ENCODE results near the gene FHIT.
A peak's percentile ranks its signal among the peaks of the same experiment; 100 is the strongest.

The FHIT gene

GRCh38 chr3:59850417-59850816 lies 1400.8 kb downstream of the FHIT start:
- Mint-ChIP-seq H3K27me3 (ENCODE audit: low read depth) (no peaks in the 10 kb centered on the region), H3K4me3 (no peak overlapping the region), H3K4me1 (no peaks in the 10 kb centered on the region), H3K9me3 (peaks cover 13% of the 10 kb centered on the region), H3K36me3 (ENCODE audit: low read depth) (peaks cover 10% of the 10 kb centered on the region), H3K27ac (no peak overlapping the region)
- TF ChIP-seq CTCF (IDR thresholded peaks at IDR 0.05; ENCODE audit: unreplicated experiment in 3 of 3) = no peak

DNA sequence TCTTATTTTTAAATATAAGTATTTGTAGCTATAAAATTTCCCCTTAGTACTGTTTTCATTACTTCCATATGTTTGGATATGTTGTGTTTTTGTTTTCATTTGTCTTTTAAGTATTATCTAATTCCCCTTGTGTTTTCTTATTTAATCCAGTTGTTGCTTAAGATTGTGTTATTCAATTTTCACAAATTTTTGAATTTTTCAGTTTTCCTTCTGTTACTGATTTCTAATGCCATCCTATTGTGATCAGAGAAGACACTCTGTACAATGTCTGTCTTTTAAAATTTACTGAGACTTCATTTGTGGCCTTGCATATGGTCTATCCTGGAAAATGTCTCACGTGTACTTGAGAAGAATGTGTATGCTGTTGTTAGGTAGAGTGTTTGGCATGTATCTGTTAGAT lies 1405.9 kb downstream of the FHIT start:
- no peak overlapping the region for H3K4me3 Mint-ChIP-seq
- peaks cover 10% of the 10 kb centered on the region for H3K36me3 Mint-ChIP-seq (ENCODE audit: low read depth)
- peaks cover 13% of the 10 kb centered on the region for H3K9me3 Mint-ChIP-seq
- TF ChIP-seq CTCF (IDR thresholded peaks at IDR 0.05; ENCODE audit: unreplicated experiment in 3 of 3) = no peak
- H3K4me1 Mint-ChIP-seq = no peaks in the 10 kb centered on the region
- H3K27ac Mint-ChIP-seq = no peak overlapping the region
- no peaks in the 10 kb centered on the region for H3K27me3 Mint-ChIP-seq (ENCODE audit: low read depth)

DNA sequence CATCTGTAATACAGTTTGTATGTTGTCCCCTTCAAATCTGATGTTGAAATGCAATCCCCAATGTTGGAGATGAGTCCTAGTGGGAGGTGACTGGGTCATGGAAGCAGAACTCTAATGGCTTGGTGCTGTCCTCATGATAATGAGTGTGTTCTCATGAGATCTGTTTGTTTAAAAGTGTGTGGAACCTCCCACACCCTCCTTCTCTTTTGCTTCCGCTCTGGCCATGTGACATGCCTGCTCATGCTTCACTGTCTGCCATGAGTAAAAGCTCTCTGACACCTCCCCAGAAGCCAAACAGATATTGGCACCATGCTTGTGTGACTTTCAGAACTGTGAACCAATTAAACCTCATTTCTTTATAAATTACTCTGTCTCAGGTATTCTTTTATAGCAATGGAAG lies 1407.4 kb downstream of the FHIT start:
- Mint-ChIP-seq H3K27me3 (ENCODE audit: low read depth) (no peaks in the 10 kb centered on the region), H3K27ac (no peak overlapping the region), H3K4me3 (no peak overlapping the region), H3K9me3 (peaks cover 13% of the 10 kb centered on the region), H3K4me1 (peaks cover 6% of the 10 kb centered on the region), H3K36me3 (ENCODE audit: low read depth) (peaks cover 10% of the 10 kb centered on the region)
- no peak for TF ChIP-seq CTCF (IDR thresholded peaks at IDR 0.05; ENCODE audit: unreplicated experiment in 3 of 3)

DNA sequence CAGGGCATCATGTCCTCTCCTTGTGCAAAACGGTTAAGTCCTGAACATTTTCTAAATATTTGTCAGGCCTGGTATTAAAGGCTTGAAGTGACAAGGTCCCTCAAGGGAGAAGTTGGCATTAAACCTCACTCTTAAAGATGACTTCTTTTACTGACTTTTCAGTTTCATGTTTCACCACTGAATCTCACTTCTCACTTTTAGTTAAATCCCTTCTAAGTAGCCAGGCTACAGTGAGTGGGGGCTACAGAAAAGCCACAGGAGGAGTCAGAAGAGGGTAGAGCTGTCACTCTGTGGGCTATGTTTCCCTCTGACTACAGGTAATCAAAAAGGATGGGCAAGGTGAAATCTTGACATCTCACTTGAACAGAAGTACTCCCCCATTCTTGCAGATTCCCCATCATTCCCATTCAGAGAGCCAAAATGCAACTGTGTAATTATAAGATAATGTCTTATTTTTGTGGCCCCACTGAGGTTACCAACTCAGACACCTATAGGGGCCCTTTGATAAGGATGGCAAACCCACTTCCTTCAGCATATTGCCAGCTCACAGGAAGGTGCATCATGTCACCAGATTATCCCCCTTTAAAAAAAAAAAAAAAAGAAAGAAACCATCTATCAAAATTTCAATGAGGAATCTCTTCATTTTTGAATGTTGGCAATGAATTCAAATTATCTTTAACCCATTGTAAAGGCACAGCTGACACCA lies 1411.3 kb downstream of the FHIT start:
- H3K27me3 Mint-ChIP-seq (ENCODE audit: low read depth) = peaks cover 5% of the 10 kb centered on the region
- no peak overlapping the region for H3K4me3 Mint-ChIP-seq
- peaks cover 26% of the 10 kb centered on the region for H3K4me1 Mint-ChIP-seq
- no peak overlapping the region for H3K27ac Mint-ChIP-seq
- peaks cover 4% of the 10 kb centered on the region for H3K9me3 Mint-ChIP-seq
- no peaks in the 10 kb centered on the region for H3K36me3 Mint-ChIP-seq (ENCODE audit: low read depth)
- TF ChIP-seq CTCF (IDR thresholded peaks at IDR 0.05; ENCODE audit: unreplicated experiment in 3 of 3) = no peak

DNA sequence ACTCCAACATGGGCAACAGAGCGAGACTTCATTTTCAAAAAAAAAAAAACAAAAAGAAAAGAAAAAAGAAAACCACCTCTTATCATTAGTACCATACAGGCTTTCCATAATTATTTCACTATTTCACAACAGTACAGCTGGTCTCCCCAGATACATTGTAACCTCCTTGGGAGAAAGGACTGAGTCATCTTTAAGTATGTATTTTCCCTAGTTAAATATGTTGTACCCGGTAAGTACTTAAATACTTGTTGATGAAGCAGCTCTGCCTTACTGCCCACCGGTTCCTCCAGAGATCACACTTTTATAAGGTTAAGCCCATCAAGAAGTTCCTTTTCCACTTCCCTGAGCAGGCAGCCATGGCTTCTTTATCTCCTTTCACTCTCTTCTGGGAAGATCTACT lies 1412.0 kb downstream of the FHIT start:
- H3K4me3 Mint-ChIP-seq = no peak overlapping the region
- TF ChIP-seq CTCF (IDR thresholded peaks at IDR 0.05; ENCODE audit: unreplicated experiment in 3 of 3) = no peak
- H3K9me3 Mint-ChIP-seq = peaks cover 4% of the 10 kb centered on the region
- peaks cover 26% of the 10 kb centered on the region for H3K4me1 Mint-ChIP-seq
- H3K27ac Mint-ChIP-seq = no peak overlapping the region
- no peaks in the 10 kb centered on the region for H3K36me3 Mint-ChIP-seq (ENCODE audit: low read depth)
- H3K27me3 Mint-ChIP-seq (ENCODE audit: low read depth) = peaks cover 5% of the 10 kb centered on the region

GRCh38 chr3:59836531-59836930 lies 1414.7 kb downstream of the FHIT start:
- Mint-ChIP-seq H3K27ac (peak overlapping the region in 1 of 3 experiments; percentile 32), H3K4me3 (no peak overlapping the region), H3K4me1 (peaks cover 40% of the 10 kb centered on the region), H3K36me3 (ENCODE audit: low read depth) (no peaks in the 10 kb centered on the region), H3K27me3 (ENCODE audit: low read depth) (peaks cover 5% of the 10 kb centered on the region), H3K9me3 (peaks cover 7% of the 10 kb centered on the region)
- no peak for TF ChIP-seq CTCF (IDR thresholded peaks at IDR 0.05; ENCODE audit: unreplicated experiment in 3 of 3)

Data from nephron (organoid).